Measurements from ENCODE around the gene ZNF860. TPM values are rescaled to one million over a fixed set of nuclear protein-coding genes. Genes with fewer than 3 reads are reported as not detected.

The ZNF860 gene
- total RNA-seq = 0.34 and 0.81 TPM in 2 replicates

- Mint-ChIP-seq H3K4me1 (ENCODE audit: low read depth) (peaks cover 27% of the 10 kb centered on the region), H3K27me3 (ENCODE audit: insufficient read depth) (peaks cover 17% of the 10 kb centered on the region), H3K36me3 (ENCODE audit: low read depth) (peaks cover 3% of the 10 kb centered on the region), H3K4me3 (peak within 1 kb of the TSS; percentile 87), H3K27ac (peak within 1 kb of the TSS; percentile 62), H3K9me3 (no peaks in the 10 kb centered on the region)
- intact Hi-C loops (cut with micrococcal nuclease) = loop anchor here (2.0 to 10.0 kb wide), 3 partner anchors 13 to 447 kb away; partner anchors contain the start of gene STT3B
- DNase-seq (ENCODE audit: low spot score) = peak; percentile 4
Observed at GRCh38 chr3:31981206-31982181, at the start of gene ZNF860, which contains the start of gene OSBPL10. TSS of gene ZNF860 (plus strand) at chr3:31981750. CDS start at chr3:31989080, 7,330 bp downstream. TSS of gene OSBPL10 (minus strand) at chr3:31981262. CDS start at chr3:31981179, 83 bp downstream.

- DNase-seq (ENCODE audit: low spot score) = no peak
- no peak overlapping the region for H3K4me3 Mint-ChIP-seq
- H3K36me3 Mint-ChIP-seq (ENCODE audit: low read depth) = no peaks in the 10 kb centered on the region
- no peak overlapping the region for H3K27ac Mint-ChIP-seq
- no peaks in the 10 kb centered on the region for H3K9me3 Mint-ChIP-seq
- intact Hi-C loops (cut with micrococcal nuclease) = no loop called here
- H3K4me1 Mint-ChIP-seq (ENCODE audit: low read depth) = peaks cover 14% of the 10 kb centered on the region
- H3K27me3 Mint-ChIP-seq (ENCODE audit: insufficient read depth) = no peaks in the 10 kb centered on the region
Observed at GRCh38 chr3:31932990-31933389, 48.6 kb upstream of the ZNF860 start.

GRCh38 chr3:31934018-31934417 lies 47.5 kb upstream of the ZNF860 start:
- H3K4me3 Mint-ChIP-seq = no peak overlapping the region

GRCh38 chr3:31934866-31935265 lies 46.7 kb upstream of the ZNF860 start:
- DNase-seq (ENCODE audit: low spot score) = no peak
- Mint-ChIP-seq H3K36me3 (ENCODE audit: low read depth) (no peaks in the 10 kb centered on the region), H3K4me3 (no peak overlapping the region), H3K4me1 (ENCODE audit: low read depth) (peaks cover 10% of the 10 kb centered on the region), H3K9me3 (no peaks in the 10 kb centered on the region), H3K27ac (no peak overlapping the region), H3K27me3 (ENCODE audit: insufficient read depth) (no peaks in the 10 kb centered on the region)
- intact Hi-C loops (cut with micrococcal nuclease) = no loop called here

More at GRCh38 chr3:31934018-31934417, 47.5 kb upstream of the ZNF860 start:
- Mint-ChIP-seq H3K36me3 (ENCODE audit: low read depth) (no peaks in the 10 kb centered on the region), H3K27ac (no peak overlapping the region), H3K4me1 (ENCODE audit: low read depth) (peaks cover 10% of the 10 kb centered on the region), H3K27me3 (ENCODE audit: insufficient read depth) (no peaks in the 10 kb centered on the region), H3K9me3 (no peaks in the 10 kb centered on the region)
- DNase-seq (ENCODE audit: low spot score) = no peak
- intact Hi-C loops (cut with micrococcal nuclease) = no loop called here

- Mint-ChIP-seq H3K4me1 (ENCODE audit: low read depth) (peaks cover 10% of the 10 kb centered on the region), H3K27ac (no peak overlapping the region)
Observed at GRCh38 chr3:31936420-31937060, 45.0 kb upstream of the ZNF860 start.

GRCh38 chr3:31937225-31937624 lies 44.3 kb upstream of the ZNF860 start:
- no peaks in the 10 kb centered on the region for H3K36me3 Mint-ChIP-seq (ENCODE audit: low read depth)
- no peak overlapping the region for H3K27ac Mint-ChIP-seq

More at GRCh38 chr3:31936420-31937060, 45.0 kb upstream of the ZNF860 start:
- DNase-seq (ENCODE audit: low spot score) = no peak
- H3K4me3 Mint-ChIP-seq = no peak overlapping the region
- no peaks in the 10 kb centered on the region for H3K36me3 Mint-ChIP-seq (ENCODE audit: low read depth)
- H3K9me3 Mint-ChIP-seq = no peaks in the 10 kb centered on the region
- intact Hi-C loops (cut with micrococcal nuclease) = no loop called here
- H3K27me3 Mint-ChIP-seq (ENCODE audit: insufficient read depth) = no peaks in the 10 kb centered on the region

GRCh38 chr3:31942446-31942845 lies 39.1 kb upstream of the ZNF860 start:
- H3K4me3 Mint-ChIP-seq = no peak overlapping the region
- intact Hi-C loops (cut with micrococcal nuclease) = no loop called here
- H3K36me3 Mint-ChIP-seq (ENCODE audit: low read depth) = no peaks in the 10 kb centered on the region
- DNase-seq (ENCODE audit: low spot score) = no peak
- no peaks in the 10 kb centered on the region for H3K4me1 Mint-ChIP-seq (ENCODE audit: low read depth)
- H3K27me3 Mint-ChIP-seq (ENCODE audit: insufficient read depth) = no peaks in the 10 kb centered on the region
- H3K27ac Mint-ChIP-seq = no peak overlapping the region
- H3K9me3 Mint-ChIP-seq = peaks cover 4% of the 10 kb centered on the region

More at GRCh38 chr3:31937225-31937624, 44.3 kb upstream of the ZNF860 start:
- H3K4me1 Mint-ChIP-seq (ENCODE audit: low read depth) = peaks cover 10% of the 10 kb centered on the region
- no peaks in the 10 kb centered on the region for H3K27me3 Mint-ChIP-seq (ENCODE audit: insufficient read depth)
- H3K9me3 Mint-ChIP-seq = no peaks in the 10 kb centered on the region
- DNase-seq (ENCODE audit: low spot score) = no peak
- H3K4me3 Mint-ChIP-seq = no peak overlapping the region
- intact Hi-C loops (cut with micrococcal nuclease) = no loop called here

- DNase-seq (ENCODE audit: low spot score) = no peak
- intact Hi-C loops (cut with micrococcal nuclease) = no loop called here
- H3K36me3 Mint-ChIP-seq (ENCODE audit: low read depth) = no peaks in the 10 kb centered on the region
- peaks cover 4% of the 10 kb centered on the region for H3K9me3 Mint-ChIP-seq
- no peaks in the 10 kb centered on the region for H3K27me3 Mint-ChIP-seq (ENCODE audit: insufficient read depth)
- H3K4me1 Mint-ChIP-seq (ENCODE audit: low read depth) = no peaks in the 10 kb centered on the region
- H3K4me3 Mint-ChIP-seq = no peak overlapping the region
- H3K27ac Mint-ChIP-seq = no peak overlapping the region
Observed at GRCh38 chr3:31943041-31943440, 38.5 kb upstream of the ZNF860 start.

- Mint-ChIP-seq H3K36me3 (ENCODE audit: low read depth) (no peaks in the 10 kb centered on the region), H3K9me3 (peaks cover 4% of the 10 kb centered on the region), H3K4me3 (no peak overlapping the region), H3K4me1 (ENCODE audit: low read depth) (no peaks in the 10 kb centered on the region), H3K27ac (no peak overlapping the region), H3K27me3 (ENCODE audit: insufficient read depth) (no peaks in the 10 kb centered on the region)
- no peak for DNase-seq (ENCODE audit: low spot score)
- intact Hi-C loops (cut with micrococcal nuclease) = no loop called here
Observed at GRCh38 chr3:31945738-31946052, 35.9 kb upstream of the ZNF860 start.

GRCh38 chr3:31946484-31947081 lies 35.0 kb upstream of the ZNF860 start:
- no peak for DNase-seq (ENCODE audit: low spot score)
- Mint-ChIP-seq H3K27ac (no peak overlapping the region), H3K36me3 (ENCODE audit: low read depth) (no peaks in the 10 kb centered on the region), H3K4me3 (no peak overlapping the region), H3K4me1 (ENCODE audit: low read depth) (no peaks in the 10 kb centered on the region), H3K9me3 (peaks cover 4% of the 10 kb centered on the region), H3K27me3 (ENCODE audit: insufficient read depth) (no peaks in the 10 kb centered on the region)
- intact Hi-C loops (cut with micrococcal nuclease) = no loop called here

GRCh38 chr3:31947162-31947561 lies 34.4 kb upstream of the ZNF860 start:
- DNase-seq (ENCODE audit: low spot score) = no peak
- no peak overlapping the region for H3K4me3 Mint-ChIP-seq
- no peak overlapping the region for H3K27ac Mint-ChIP-seq
- peaks cover 4% of the 10 kb centered on the region for H3K9me3 Mint-ChIP-seq
- H3K36me3 Mint-ChIP-seq (ENCODE audit: low read depth) = no peaks in the 10 kb centered on the region
- no peaks in the 10 kb centered on the region for H3K27me3 Mint-ChIP-seq (ENCODE audit: insufficient read depth)
- intact Hi-C loops (cut with micrococcal nuclease) = no loop called here
- H3K4me1 Mint-ChIP-seq (ENCODE audit: low read depth) = peaks cover 4% of the 10 kb centered on the region

- peaks cover 4% of the 10 kb centered on the region for H3K9me3 Mint-ChIP-seq
- no peak overlapping the region for H3K27ac Mint-ChIP-seq
- DNase-seq (ENCODE audit: low spot score) = no peak
- peaks cover 7% of the 10 kb centered on the region for H3K4me1 Mint-ChIP-seq (ENCODE audit: low read depth)
- H3K27me3 Mint-ChIP-seq (ENCODE audit: insufficient read depth) = no peaks in the 10 kb centered on the region
- intact Hi-C loops (cut with micrococcal nuclease) = no loop called here
- no peak overlapping the region for H3K4me3 Mint-ChIP-seq
- H3K36me3 Mint-ChIP-seq (ENCODE audit: low read depth) = no peaks in the 10 kb centered on the region
Observed at GRCh38 chr3:31947671-31948091, 33.9 kb upstream of the ZNF860 start.

GRCh38 chr3:31948280-31948679 lies 33.3 kb upstream of the ZNF860 start:
- peaks cover 7% of the 10 kb centered on the region for H3K4me1 Mint-ChIP-seq (ENCODE audit: low read depth)
- no peaks in the 10 kb centered on the region for H3K36me3 Mint-ChIP-seq (ENCODE audit: low read depth)
- no peak overlapping the region for H3K27ac Mint-ChIP-seq
- H3K4me3 Mint-ChIP-seq = no peak overlapping the region
- DNase-seq (ENCODE audit: low spot score) = no peak
- intact Hi-C loops (cut with micrococcal nuclease) = no loop called here
- no peaks in the 10 kb centered on the region for H3K9me3 Mint-ChIP-seq
- no peaks in the 10 kb centered on the region for H3K27me3 Mint-ChIP-seq (ENCODE audit: insufficient read depth)
